ENCODE data around the gene IL17RC.
A peak's percentile ranks its signal among the peaks of the same experiment; 100 is the strongest.

IL17RC gene

GRCh38 chr3:9951126-9951525, 34.2 kb downstream of the IL17RC start:
- Histone ChIP-seq H3K4me1 (peaks cover 11% of the 10 kb centered on the region), H3K27me3 (ENCODE audit: low read depth) (no peaks in the 10 kb centered on the region), H3K4me3 (no peak overlapping the region; the same call in 1 of the 2 replicates), H3K9me3 (no peaks in the 10 kb centered on the region), H3K36me3 (replicated peaks) (no peaks in the 10 kb centered on the region)
- in situ Hi-C loops (cut with MboI; ENCODE audit: low sequenced_read_pairs) = no loop called here
- no peak for DNase-seq (ENCODE audit: low spot score in 2 of 2)

- Histone ChIP-seq H3K36me3 (replicated peaks) (no peaks in the 10 kb centered on the region), H3K27me3 (ENCODE audit: low read depth) (no peaks in the 10 kb centered on the region), H3K9me3 (no peaks in the 10 kb centered on the region), H3K4me1 (peaks cover 11% of the 10 kb centered on the region), H3K4me3 (peak overlapping the region; percentile 43)
- DNase-seq (ENCODE audit: low spot score in 2 of 2) = no peak
- in situ Hi-C loops (cut with MboI; ENCODE audit: low sequenced_read_pairs) = no loop called here
These were observed 34.7 kb downstream of the IL17RC start for GRCh38 chr3:9951598-9951961.

DNA sequence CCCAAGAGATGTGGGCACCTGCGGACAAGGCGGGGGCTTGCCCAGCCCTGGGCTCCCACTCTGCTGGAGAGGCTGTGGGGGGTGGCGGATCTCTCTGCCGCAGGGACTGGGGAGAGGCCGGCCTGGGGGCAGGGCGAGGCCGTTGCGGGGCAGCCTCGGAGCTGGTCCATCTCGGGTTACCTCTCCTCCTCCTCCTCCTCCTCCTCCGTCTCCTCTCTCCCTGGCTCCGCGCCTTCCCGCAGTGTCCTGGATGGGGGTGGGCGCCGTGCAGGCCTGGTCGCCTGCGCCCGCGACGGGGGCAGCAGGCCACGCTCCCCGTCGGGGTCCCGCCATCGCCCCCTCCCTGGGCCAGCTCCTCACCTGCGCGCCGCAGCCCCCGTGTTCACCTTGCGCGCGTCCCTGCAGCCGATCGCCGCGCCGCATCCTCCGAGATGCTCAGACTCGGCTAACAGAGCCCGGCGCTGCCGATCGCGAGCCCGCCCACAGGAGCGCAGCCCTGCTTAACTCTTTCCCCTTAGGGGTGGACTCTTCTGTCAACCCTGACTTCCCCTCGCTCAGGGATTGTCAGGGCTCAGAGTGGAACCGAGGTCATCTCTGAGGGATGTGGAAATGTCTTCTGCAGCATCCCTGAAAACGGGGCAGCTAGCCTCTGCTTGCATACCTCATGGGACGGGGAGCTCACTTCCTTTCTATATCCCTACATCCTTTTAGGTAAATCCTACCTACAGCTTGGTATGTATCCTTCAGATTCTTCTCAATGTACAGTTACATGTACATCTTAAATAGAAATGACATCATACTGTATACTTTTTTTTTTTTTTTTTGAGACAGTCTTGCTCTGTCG, 35.3 kb downstream of the IL17RC start, which contains the start of gene PRRT3:
TSS of gene PRRT3 (minus strand) at position 447 of the 844 bp plus-strand sequence. CDS start 2,293 bp downstream, outside the sequence.
- H3K4me1 ChIP-seq = peaks cover 11% of the 10 kb centered on the region
- H3K4me3 ChIP-seq = peak within 1 kb of the TSS; percentile 43
- H3K9me3 ChIP-seq = no peaks in the 10 kb centered on the region
- H3K27me3 ChIP-seq (ENCODE audit: low read depth) = no peaks in the 10 kb centered on the region
- no peaks in the 10 kb centered on the region for H3K36me3 ChIP-seq (replicated peaks)
- in situ Hi-C loops (cut with MboI; ENCODE audit: low sequenced_read_pairs) = no loop called here
- peak; percentile 46 to 73 for DNase-seq (ENCODE audit: low spot score in 2 of 2)

GRCh38 chr3:9955067-9955502, 38.2 kb downstream of the IL17RC start:
- Histone ChIP-seq H3K9me3 (no peaks in the 10 kb centered on the region), H3K27me3 (ENCODE audit: low read depth) (no peaks in the 10 kb centered on the region), H3K4me1 (peaks cover 11% of the 10 kb centered on the region), H3K36me3 (replicated peaks) (no peaks in the 10 kb centered on the region), H3K4me3 (no peak overlapping the region)
- in situ Hi-C loops (cut with MboI; ENCODE audit: low sequenced_read_pairs) = no loop called here
- peak; percentile 52 to 78 for DNase-seq (ENCODE audit: low spot score in 2 of 2)

- Histone ChIP-seq H3K27me3 (ENCODE audit: low read depth) (no peaks in the 10 kb centered on the region), H3K4me3 (no peak overlapping the region), H3K36me3 (replicated peaks) (no peaks in the 10 kb centered on the region), H3K9me3 (no peaks in the 10 kb centered on the region), H3K4me1 (peaks cover 11% of the 10 kb centered on the region)
- DNase-seq (ENCODE audit: low spot score in 2 of 2) = no peak
- in situ Hi-C loops (cut with MboI; ENCODE audit: low sequenced_read_pairs) = no loop called here
These were observed 38.9 kb downstream of the IL17RC start for GRCh38 chr3:9955611-9956352.

DNA sequence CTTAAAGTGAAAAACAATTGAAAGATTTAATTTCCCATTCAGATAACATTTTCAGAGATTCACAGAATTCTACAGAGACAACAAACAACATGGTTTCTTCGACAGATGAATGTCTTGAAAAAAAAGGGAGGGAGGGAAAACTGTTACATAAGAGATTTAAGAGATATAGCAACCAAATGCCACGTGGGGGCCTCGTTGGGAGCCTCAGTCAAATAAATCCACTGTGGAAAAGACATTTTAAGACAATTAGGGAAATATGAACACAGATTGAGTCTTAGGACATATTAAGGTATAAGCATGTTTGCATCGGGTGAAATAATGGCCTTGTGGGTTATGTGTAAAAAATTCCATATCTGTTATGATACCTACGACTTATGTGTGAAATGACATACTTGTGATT, 40.3 kb downstream of the IL17RC start:
- no peaks in the 10 kb centered on the region for H3K9me3 ChIP-seq

GRCh38 chr3:9965200-9965875, 48.4 kb downstream of the IL17RC start:
- peaks cover 23% of the 10 kb centered on the region for H3K36me3 ChIP-seq (replicated peaks)

More for the DNA sequence above, 40.3 kb downstream of the IL17RC start:
- H3K27me3 ChIP-seq (ENCODE audit: low read depth) = no peaks in the 10 kb centered on the region
- no peak for DNase-seq (ENCODE audit: low spot score in 2 of 2)
- in situ Hi-C loops (cut with MboI; ENCODE audit: low sequenced_read_pairs) = no loop called here
- no peak overlapping the region for H3K4me3 ChIP-seq
- no peaks in the 10 kb centered on the region for H3K36me3 ChIP-seq (replicated peaks)
- peaks cover 11% of the 10 kb centered on the region for H3K4me1 ChIP-seq

GRCh38 chr3:9966841-9967240, 49.9 kb downstream of the IL17RC start:
- DNase-seq (ENCODE audit: low spot score in 2 of 2) = no peak
- Histone ChIP-seq H3K4me3 (no peak overlapping the region), H3K27me3 (ENCODE audit: low read depth) (no peaks in the 10 kb centered on the region), H3K36me3 (replicated peaks) (peaks cover 36% of the 10 kb centered on the region), H3K4me1 (no peaks in the 10 kb centered on the region), H3K9me3 (no peaks in the 10 kb centered on the region)
- in situ Hi-C loops (cut with MboI; ENCODE audit: low sequenced_read_pairs) = no loop called here

More at GRCh38 chr3:9965200-9965875, 48.4 kb downstream of the IL17RC start:
- no peak overlapping the region for H3K4me3 ChIP-seq
- DNase-seq (ENCODE audit: low spot score in 2 of 2) = no peak
- in situ Hi-C loops (cut with MboI; ENCODE audit: low sequenced_read_pairs) = no loop called here
- no peaks in the 10 kb centered on the region for H3K4me1 ChIP-seq
- no peaks in the 10 kb centered on the region for H3K9me3 ChIP-seq
- H3K27me3 ChIP-seq (ENCODE audit: low read depth) = no peaks in the 10 kb centered on the region

DNA sequence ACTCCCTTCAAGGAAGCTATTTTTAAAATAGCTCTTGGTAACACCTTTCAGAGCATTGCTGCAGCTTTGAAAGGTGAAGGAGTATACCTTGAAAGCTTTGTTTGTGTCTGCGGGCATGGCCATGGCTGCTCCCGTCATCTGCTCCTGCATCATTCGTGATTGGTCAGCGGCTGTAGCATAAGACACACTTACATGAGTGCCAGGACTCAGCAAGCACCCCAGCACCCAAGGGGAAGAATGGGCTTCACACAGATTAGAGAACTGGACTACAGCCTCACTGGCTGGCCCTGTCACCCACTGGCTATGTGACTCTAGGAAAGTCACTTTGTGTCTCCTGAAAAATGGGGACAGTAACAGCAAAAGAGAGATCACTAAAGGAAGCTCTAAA, 52.7 kb downstream of the IL17RC start:
- in situ Hi-C loops (cut with MboI; ENCODE audit: low sequenced_read_pairs) = no loop called here
- no peaks in the 10 kb centered on the region for H3K4me1 ChIP-seq
- no peak for DNase-seq (ENCODE audit: low spot score in 2 of 2)
- no peak overlapping the region for H3K4me3 ChIP-seq
- H3K9me3 ChIP-seq = no peaks in the 10 kb centered on the region
- peaks cover 50% of the 10 kb centered on the region for H3K36me3 ChIP-seq (replicated peaks)
- H3K27me3 ChIP-seq (ENCODE audit: low read depth) = no peaks in the 10 kb centered on the region

DNA sequence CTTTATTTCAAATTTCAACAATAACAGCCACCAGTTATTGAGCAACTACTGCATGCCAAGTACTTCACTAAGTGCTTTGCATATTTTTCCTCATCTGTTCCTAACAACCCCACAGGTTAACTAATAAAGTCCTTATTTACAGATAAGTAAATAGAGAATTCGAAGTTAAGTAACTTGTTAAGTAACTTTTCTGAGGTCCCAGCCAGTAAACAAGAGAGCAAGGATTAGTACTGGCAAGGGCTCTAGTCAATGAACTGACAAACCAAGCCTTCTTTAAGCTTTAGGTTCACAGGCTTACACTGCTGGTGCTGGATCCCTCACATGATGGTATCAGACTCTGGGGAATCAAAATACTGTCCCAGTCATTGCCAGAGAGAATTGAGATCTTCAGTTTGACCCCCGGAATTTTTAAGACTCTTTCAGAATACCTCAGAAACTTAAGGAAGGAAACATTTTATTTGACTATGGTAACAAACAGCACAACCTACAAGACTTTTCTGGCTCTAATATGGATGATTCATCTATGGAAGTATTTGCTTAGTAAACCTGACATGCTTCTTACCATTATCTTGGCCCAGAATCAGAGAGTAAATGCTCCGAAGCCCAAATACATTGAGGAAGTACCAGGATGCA, 53.2 kb downstream of the IL17RC start:
- Histone ChIP-seq H3K4me1 (no peaks in the 10 kb centered on the region), H3K9me3 (no peaks in the 10 kb centered on the region), H3K36me3 (replicated peaks) (peaks cover 50% of the 10 kb centered on the region), H3K4me3 (no peak overlapping the region), H3K27me3 (ENCODE audit: low read depth) (no peaks in the 10 kb centered on the region)
- in situ Hi-C loops (cut with MboI; ENCODE audit: low sequenced_read_pairs) = no loop called here
- DNase-seq (ENCODE audit: low spot score in 2 of 2) = no peak

- H3K27me3 ChIP-seq (ENCODE audit: low read depth) = no peaks in the 10 kb centered on the region
- H3K4me1 ChIP-seq = no peaks in the 10 kb centered on the region
- H3K9me3 ChIP-seq = no peaks in the 10 kb centered on the region
- H3K4me3 ChIP-seq = no peak overlapping the region
- peaks cover 25% of the 10 kb centered on the region for H3K36me3 ChIP-seq (replicated peaks)
- DNase-seq (ENCODE audit: low spot score in 2 of 2) = no peak
- in situ Hi-C loops (cut with MboI; ENCODE audit: low sequenced_read_pairs) = no loop called here
These were observed 60.1 kb downstream of the IL17RC start for GRCh38 chr3:9976721-9977709.

GRCh38 chr3:9978710-9979305, 61.9 kb downstream of the IL17RC start:
- Histone ChIP-seq H3K4me3 (no peak overlapping the region), H3K9me3 (no peaks in the 10 kb centered on the region), H3K27me3 (ENCODE audit: low read depth) (no peaks in the 10 kb centered on the region), H3K36me3 (replicated peaks) (peaks cover 17% of the 10 kb centered on the region), H3K4me1 (no peaks in the 10 kb centered on the region)
- no peak for DNase-seq (ENCODE audit: low spot score in 2 of 2)
- in situ Hi-C loops (cut with MboI; ENCODE audit: low sequenced_read_pairs) = no loop called here
